ENCODE measurements around the gene SRSF2.
A peak's percentile ranks its signal among the peaks of the same experiment; 100 is the strongest.
"Not testable (repeated sequence)": the region's sequence is repeated elsewhere in the genome, so short reads cannot be mapped to it uniquely, and the experiment has no call there.

The SRSF2 gene

GRCh38 chr17:76720211-76720610, 16.9 kb downstream of the SRSF2 start:
- no peak for DNase-seq

GRCh38 chr17:76718516-76718915, 18.6 kb downstream of the SRSF2 start:
- DNase-seq = no peak

- DNase-seq = no peak
These were observed 20.3 kb downstream of the SRSF2 start for GRCh38 chr17:76716839-76717215.

- no peak for DNase-seq
These were observed 20.8 kb downstream of the SRSF2 start for GRCh38 chr17:76716146-76716838.

GRCh38 chr17:76715496-76715830, 21.7 kb downstream of the SRSF2 start:
- DNase-seq = no peak

GRCh38 chr17:76714822-76715495, 22.2 kb downstream of the SRSF2 start:
- no peak for DNase-seq

- DNase-seq = no peak
These were observed 22.8 kb downstream of the SRSF2 start for GRCh38 chr17:76714336-76714735.

GRCh38 chr17:76713765-76714164, 23.4 kb downstream of the SRSF2 start:
- DNase-seq = no peak

GRCh38 chr17:76712321-76712720, 24.8 kb downstream of the SRSF2 start:
- not testable (repeated sequence) for DNase-seq

GRCh38 chr17:76710863-76711611, 26.1 kb downstream of the SRSF2 start, which contains the start of gene MXRA7:
Gene MXRA7 (minus strand): TSS chr17:76710965. CDS start chr17:76710946, 19 bp downstream.
- no peak for DNase-seq

- not testable (repeated sequence) for DNase-seq
These were observed 26.9 kb downstream of the SRSF2 start for GRCh38 chr17:76709951-76710862.

GRCh38 chr17:76709077-76709950, 27.8 kb downstream of the SRSF2 start:
- no peak for DNase-seq

- no peak for DNase-seq
These were observed 28.9 kb downstream of the SRSF2 start for GRCh38 chr17:76707985-76708807.

GRCh38 chr17:76706817-76707216, 30.3 kb downstream of the SRSF2 start:
- no peak for DNase-seq

- no peak for DNase-seq
These were observed 32.3 kb downstream of the SRSF2 start for GRCh38 chr17:76704805-76705204.

GRCh38 chr17:76702941-76703637, 34.0 kb downstream of the SRSF2 start:
- no peak for DNase-seq

- DNase-seq = no peak
These were observed 35.1 kb downstream of the SRSF2 start for GRCh38 chr17:76702076-76702475.

GRCh38 chr17:76701471-76701967, 35.6 kb downstream of the SRSF2 start:
- no peak for DNase-seq

GRCh38 chr17:76700617-76701470, 36.3 kb downstream of the SRSF2 start:
- DNase-seq = peak; percentile 77

All from NCI-H510A (cell line).